ENCODE results near the gene IGFLR1. TPM values are rescaled to one million over a fixed set of nuclear protein-coding genes. Genes with fewer than 3 reads are reported as not detected.

Gene IGFLR1
- total RNA-seq, 2 experiments from 2014 or later: 51.7 to 117 TPM

Other genes with a start within 250 kb of the IGFLR1 start
- not detected for gene DMKN, start 228.8 kb downstream of the IGFLR1 start, total RNA-seq
- gene SBSN, start 214.1 kb downstream of the IGFLR1 start, total RNA-seq: not detected
- gene GAPDHS, start 209.0 kb downstream of the IGFLR1 start, total RNA-seq: not detected
- 10 to 100 TPM; 43.6 to 65.3 TPM for gene TMEM147, start 196.8 kb downstream of the IGFLR1 start, total RNA-seq
- not detected for gene ATP4A, start 178.8 kb downstream of the IGFLR1 start, total RNA-seq
- gene PMIS2, start 156.3 kb downstream of the IGFLR1 start, total RNA-seq: not detected
- gene HAUS5, start 129.7 kb downstream of the IGFLR1 start, total RNA-seq: 10 to 100 TPM; 49.0 to 59.2 TPM
- 100 to 1,000 TPM; 110 to 117 TPM for gene RBM42, start 113.4 kb downstream of the IGFLR1 start, total RNA-seq
- 1 to 10 TPM; 1.2 to 1.9 TPM for gene ETV2, start 100.7 kb downstream of the IGFLR1 start, total RNA-seq
- 100 to 1,000 TPM; 394 to 417 TPM for gene COX6B1, start 94.1 kb downstream of the IGFLR1 start, total RNA-seq
- under 1 TPM in 1 of 2 experiments, not detected in 1; 0.30 TPM for gene UPK1A, start 75.9 kb downstream of the IGFLR1 start, total RNA-seq
- 100 to 1,000 TPM; 133 to 185 TPM for gene ZBTB32, start 37.9 kb downstream of the IGFLR1 start, total RNA-seq
- 10 to 100 TPM; 70.2 to 79.8 TPM for gene KMT2B, start 24.4 kb downstream of the IGFLR1 start, total RNA-seq
- 10 to 100 TPM; 25.1 to 35.6 TPM for gene U2AF1L4, start 3.0 kb upstream of the IGFLR1 start, total RNA-seq
- gene PSENEN, start 3.2 kb upstream of the IGFLR1 start, total RNA-seq: 10 to 100 TPM; 39.1 to 49.0 TPM
- gene LIN37, start 6.1 kb upstream of the IGFLR1 start, total RNA-seq: 1 to 10 TPM; 8.9 to 9.2 TPM
- not detected for gene HSPB6, start 14.6 kb upstream of the IGFLR1 start, total RNA-seq
- gene PROSER3, start 15.7 kb upstream of the IGFLR1 start, total RNA-seq: 10 to 100 TPM; 46.5 to 57.8 TPM
- 100 to 1,000 TPM in 1 of 2 experiments, 10 to 100 TPM in 1; 40.0 to 101 TPM for gene ARHGAP33, start 33.1 kb upstream of the IGFLR1 start, total RNA-seq
- not detected for gene PRODH2, start 70.4 kb upstream of the IGFLR1 start, total RNA-seq
- not detected for gene NPHS1, start 110.1 kb upstream of the IGFLR1 start, total RNA-seq
- 1 to 10 TPM; 1.1 to 1.4 TPM for gene KIRREL2, start 114.5 kb upstream of the IGFLR1 start, total RNA-seq
- gene APLP1, start 126.1 kb upstream of the IGFLR1 start, total RNA-seq: 1 to 10 TPM; 1.5 to 2.0 TPM
- gene NFKBID, start 158.1 kb upstream of the IGFLR1 start, total RNA-seq: 10 to 100 TPM; 52.7 to 52.9 TPM
- 100 to 1,000 TPM; 184 to 195 TPM for gene HCST, start 160.1 kb upstream of the IGFLR1 start, total RNA-seq
- gene TYROBP, start 165.8 kb upstream of the IGFLR1 start, total RNA-seq: under 1 TPM in 1 of 2 experiments, not detected in 1; 0.96 TPM
- 10 to 100 TPM; 11.9 TPM for gene LRFN3, start 193.9 kb upstream of the IGFLR1 start, total RNA-seq